ENCODE results near the gene GMDS. TPM values are rescaled to one million over a fixed set of nuclear protein-coding genes. Genes with fewer than 3 reads are reported as not detected.
A peak's percentile ranks its signal among the peaks of the same experiment; 100 is the strongest.

GMDS gene
- total RNA-seq, 1 experiment from 2014 or later: 5.4 TPM

DNA sequence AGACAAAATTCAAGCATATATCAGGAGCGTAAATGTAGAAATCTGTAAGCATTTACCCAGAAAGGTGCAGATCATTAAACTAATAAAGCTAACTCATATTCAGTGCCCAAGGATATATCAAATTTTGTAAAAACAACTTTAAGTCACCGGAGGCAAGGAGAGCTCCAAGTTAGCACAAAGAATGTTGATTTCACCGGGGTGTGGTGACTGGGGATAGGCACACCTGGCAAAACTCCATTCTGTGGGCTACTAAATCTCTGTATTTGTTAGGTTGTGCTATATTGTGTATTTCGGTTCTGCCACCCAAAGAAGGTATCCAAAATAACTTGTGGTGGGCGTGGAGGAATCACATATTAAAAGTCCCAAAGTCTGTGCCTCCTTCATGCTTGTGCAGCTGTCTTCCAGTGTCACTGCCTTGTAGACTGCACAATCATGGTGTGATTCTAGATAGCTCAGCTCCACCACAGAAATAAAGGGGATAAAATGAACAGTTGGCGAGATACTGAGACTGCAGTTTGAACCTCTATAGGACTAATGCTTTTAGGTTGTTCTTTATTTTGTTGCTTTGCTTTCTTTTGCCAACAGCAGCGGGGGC lies 111.6 kb downstream of the GMDS start:
- no peak for DNase-seq (ENCODE audit: low spot score)

DNA sequence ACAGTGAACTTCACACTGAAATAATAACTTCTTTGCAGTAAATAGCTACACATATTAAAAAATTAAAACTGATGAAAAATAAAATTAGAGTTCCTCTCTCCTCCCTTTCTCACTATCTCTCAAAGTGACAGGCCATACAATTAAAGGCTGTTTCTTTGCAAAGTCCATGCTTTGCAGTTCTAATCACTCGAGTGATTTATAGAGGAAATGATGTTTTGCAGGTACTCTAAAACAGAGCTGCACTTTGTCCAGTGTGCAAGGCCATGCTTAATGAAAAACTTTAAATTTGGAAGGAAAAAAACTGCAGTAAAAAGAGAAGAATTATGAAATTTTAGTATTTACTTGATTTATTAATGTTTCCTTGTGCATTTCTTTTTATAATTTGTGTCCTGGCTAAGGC lies 112.5 kb downstream of the GMDS start:
- DNase-seq (ENCODE audit: low spot score): no peak

DNA sequence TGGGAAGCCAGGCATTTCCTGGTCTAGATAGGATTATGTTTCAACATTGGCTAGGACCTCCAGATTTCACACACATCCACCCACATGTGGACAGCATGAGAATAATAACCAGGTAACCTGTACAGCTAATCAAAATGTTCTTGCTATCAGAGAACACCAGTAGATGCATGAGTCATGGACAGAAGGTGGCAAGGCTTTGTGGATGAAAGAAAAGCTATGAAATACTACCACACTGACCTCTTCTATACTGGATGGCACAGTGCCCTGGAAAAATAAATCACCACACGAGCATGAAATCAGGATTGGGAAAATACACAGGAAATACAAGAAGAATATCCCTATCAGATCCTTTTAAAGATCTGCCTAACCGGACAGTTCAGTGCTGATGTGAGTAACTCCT lies 113.0 kb downstream of the GMDS start:
- peak; percentile 46 for DNase-seq (ENCODE audit: low spot score)

DNA sequence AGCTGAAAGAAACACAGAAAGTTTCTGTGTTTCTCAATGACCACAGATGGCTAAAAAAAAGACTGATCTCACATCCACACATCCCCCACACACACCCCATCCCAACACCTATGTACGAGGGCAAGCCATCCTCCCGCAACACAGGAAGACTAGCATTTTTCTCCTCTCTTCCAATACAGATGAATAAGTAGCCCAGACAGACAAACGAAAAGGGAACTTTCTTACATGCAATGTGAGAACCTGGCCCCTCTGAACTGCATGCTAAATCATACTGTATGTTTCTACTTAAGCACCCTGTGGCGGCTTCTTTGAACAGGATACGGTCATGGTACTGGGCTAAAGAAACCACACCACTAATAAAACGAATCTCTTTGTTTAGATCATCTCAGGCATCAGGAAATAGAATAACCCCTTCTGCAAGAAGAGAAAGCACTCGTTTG lies 116.2 kb downstream of the GMDS start:
- DNase-seq (ENCODE audit: low spot score): no peak

DNA sequence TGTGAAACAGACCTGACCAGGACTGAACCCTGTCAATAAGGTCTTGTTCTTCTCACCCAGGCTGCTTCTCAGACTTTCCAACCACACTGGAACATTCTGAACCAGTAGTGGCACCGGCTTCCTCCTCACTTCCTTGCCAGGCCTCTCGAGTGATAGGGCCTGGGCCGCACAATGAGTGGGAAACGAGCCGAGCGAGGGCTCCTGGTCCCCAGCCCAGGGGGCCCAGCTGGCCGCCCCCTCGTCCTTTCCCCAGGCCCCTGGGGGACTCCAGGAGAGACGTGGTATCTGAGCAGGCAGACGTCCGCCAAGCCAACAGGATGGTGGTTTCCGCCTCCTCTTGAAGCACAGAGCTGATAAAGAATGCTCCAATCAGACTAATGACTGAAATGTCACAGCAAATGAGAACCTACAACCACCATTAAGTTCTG lies 117.9 kb downstream of the GMDS start:
- DNase-seq (ENCODE audit: low spot score): no peak

DNA sequence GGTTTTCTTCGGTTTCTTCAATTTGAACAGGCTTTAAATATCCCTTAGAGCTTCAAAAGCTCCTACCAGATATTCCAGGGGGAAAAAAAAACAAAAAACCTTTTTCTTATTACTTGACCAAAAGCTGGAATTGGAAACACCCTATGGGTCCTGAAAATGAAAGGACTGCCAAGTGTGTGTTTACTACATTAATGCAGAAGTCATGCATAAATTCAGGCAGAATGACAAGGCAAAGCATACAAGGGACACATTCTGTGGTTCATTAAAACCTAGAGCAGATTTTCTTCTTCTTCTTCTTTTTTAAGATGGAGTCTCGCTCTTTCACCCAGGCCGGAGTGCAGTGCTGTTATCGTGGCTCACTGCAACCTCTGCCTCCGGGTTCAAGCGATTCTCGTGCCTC lies 119.1 kb downstream of the GMDS start:
- no peak for DNase-seq (ENCODE audit: low spot score)

DNA sequence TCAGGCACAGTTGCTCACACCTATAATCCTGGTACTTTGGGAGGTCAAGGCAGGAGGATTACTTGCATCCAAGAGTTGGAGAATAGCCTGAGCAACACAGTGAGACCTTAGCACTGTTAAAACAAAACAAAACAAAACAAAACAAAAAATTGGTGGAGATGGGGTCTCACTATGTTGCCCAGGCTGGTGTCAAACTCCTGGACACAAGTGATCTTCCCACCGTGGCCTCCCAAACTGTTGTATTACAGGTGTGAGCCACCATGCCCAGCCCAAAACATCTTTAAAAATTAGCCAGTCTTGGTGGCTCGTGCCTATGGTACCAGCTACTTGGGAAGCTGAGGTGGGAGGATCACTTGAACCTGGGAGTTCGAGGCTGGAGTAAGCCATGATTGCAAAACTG lies 120.2 kb downstream of the GMDS start:
- DNase-seq (ENCODE audit: low spot score): no peak

DNA sequence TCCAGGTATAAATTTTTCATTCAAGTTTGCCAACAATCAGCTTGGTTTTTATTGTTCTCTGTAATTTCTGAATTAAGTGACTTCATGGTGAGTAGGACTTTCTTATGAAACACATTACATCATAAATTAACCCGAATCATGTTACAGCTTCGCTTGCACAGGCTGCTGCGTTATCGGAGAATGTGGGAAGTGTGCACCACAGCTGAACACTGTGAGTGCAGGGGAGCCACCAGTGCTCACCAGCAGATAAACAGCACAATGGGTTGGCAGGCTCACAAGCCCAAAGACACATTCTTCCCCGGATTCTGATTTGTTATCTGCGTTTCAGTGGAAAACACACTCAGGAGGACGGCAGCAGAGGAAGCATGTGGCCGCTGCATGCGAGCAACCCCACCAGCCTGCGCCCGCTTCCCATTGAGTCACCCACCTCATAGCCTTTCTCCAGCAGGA lies 121.1 kb downstream of the GMDS start:
- DNase-seq (ENCODE audit: low spot score): no peak

DNA sequence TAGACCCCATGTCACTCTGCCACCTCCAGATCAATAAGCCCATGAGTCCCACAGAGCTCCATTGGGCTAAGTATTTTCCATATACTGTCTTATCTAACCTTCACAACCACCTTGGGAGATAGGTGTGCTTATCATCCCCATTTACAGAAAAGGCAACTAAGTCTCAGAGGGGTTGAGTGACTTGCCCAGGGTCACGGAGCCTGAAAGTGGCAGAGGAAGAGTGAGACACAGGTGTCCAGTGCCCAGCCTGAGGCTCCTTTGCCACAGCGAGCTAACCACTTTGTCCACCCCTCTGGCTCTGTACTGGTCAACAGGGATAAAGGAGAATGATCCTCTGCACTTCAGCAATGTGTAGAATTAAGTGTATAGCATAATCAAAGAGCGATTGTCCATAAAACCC lies 124.5 kb downstream of the GMDS start:
- no peak for DNase-seq (ENCODE audit: low spot score)

DNA sequence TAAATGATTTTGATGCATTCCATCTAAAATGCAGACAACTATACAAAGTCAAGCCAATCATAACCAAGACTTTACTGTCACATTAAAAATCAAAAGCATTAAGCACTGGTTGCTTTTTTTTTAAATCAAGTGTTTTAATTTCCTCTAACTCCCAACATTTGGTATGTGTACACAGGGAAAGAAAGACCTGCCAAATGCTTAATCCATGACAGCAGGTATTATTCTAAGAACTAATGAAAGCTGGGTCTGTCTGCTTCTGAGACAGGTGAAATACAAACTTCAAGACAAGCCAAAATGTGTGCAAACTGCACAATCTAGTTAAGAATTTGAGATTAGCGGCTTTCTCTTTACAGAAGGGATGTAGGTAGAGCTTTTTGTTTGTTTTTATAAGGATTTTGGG lies 126.1 kb downstream of the GMDS start:
- no peak for DNase-seq (ENCODE audit: low spot score)

DNA sequence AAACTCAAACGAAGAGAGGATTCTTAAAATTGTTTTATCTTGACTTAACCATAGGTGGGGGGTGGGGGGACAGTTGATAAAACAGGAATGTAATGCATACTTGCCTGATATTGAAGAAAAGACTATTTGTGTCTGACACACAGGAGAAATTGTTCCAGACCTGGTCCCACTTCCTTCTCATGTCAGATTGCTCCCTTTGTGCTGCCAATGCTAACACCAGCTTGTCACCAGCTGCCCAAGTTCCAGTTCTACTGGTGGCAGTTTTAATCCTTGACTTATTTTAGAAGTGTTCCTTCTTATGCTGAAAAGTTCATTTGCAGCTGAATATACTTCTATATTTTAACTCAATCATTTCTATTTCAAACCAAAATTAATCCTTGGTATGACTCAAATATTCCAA lies 127.3 kb downstream of the GMDS start:
- DNase-seq (ENCODE audit: low spot score): no peak

DNA sequence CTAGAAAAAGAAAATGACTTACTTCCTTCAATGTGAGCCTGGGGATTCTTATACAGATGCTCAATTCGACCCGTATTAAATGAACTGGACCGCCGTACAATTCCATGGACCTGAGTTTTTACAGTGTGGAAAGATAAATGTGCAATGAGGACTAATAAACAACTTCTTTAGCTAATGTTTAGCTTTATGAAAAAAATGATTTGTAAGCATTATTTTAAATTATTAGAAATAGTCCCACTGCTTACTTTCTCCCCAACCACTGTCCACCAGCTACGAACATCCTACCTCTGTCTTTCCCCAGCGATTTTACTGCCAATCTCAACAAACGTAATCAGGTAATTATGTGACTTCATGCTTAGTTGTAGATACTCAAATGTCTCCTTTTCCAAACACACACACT lies 128.0 kb downstream of the GMDS start:
- DNase-seq (ENCODE audit: low spot score): no peak

DNA sequence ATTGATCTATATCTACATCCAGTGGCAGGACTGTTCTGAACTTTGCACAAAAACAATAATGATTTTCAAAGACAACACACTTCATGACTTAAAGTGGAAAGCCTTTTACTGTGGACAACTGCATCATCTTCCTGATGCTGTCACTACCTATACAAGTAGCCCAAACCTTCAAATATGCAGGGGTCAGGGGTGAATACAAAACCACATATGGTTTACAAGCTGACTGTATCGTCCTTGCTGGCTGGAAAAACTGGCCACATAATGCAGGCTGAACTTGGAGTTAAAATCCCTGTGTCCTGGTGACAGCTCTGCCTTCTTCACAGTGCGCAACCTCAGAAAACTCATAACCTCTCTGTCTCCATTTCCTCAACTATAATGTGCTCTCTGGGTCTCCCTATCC lies 128.9 kb downstream of the GMDS start:
- no peak for DNase-seq (ENCODE audit: low spot score)

DNA sequence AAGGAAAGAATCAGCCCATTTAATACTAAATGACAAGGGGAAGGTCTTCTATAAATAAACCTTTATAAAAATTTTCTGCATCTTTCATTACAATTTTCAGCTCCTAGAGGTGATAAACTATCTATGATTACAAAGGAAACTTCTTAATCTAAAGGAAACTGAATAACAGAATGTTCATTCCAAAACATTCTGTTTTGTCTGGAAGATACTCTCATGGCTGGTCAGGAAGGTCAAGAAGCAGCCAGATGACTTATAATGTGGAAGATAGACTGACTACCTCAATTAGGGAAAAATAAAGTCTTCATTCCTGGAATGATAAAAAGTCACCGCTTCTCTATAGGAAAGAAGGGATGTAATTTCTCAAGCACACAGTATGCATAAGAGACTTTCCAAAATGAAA lies 131.3 kb downstream of the GMDS start:
- DNase-seq (ENCODE audit: low spot score): no peak

DNA sequence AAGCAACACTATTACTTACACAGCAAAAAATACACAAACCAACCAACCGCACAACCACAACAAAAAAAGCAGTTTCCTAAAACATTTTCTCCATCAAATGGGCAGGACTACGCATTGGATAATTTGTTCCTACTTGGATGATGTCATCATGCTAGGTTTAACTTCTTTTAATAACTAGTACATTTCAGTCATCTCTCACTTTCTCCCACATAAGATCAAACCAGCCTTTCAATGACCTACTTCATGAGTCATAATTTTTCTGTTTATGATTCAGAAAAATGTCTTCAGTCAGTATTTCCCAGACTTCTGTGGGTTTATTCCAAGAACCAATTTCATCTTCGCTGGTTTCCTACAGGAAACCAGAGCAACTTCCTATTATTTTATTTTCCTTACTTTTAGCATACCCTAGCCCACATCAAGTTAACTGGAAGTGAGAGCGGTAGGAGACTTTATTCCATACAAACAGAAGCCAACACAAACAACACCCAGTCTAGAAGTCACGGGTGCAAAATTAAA lies 134.2 kb downstream of the GMDS start:
- peak; percentile 8 for DNase-seq (ENCODE audit: low spot score)

DNA sequence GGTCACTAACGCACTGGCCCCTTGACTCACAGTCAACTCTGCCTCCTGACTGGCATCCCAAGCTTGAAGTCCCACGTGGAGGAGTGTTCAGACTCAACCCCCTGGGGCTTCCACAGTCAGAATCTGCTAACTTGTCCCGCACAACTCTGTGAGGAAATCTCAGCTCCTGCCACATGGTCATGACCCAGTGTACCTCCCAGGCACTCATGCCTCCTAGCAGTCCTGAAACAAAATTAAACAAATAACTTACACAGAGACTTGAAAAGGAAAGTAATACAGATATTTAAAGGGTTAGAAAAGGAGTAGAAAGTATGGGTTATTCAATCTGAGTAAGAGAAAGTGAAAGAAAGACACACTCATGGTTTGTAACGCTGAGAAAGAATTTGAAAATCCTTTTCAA lies 134.9 kb downstream of the GMDS start:
- DNase-seq (ENCODE audit: low spot score): no peak

DNA sequence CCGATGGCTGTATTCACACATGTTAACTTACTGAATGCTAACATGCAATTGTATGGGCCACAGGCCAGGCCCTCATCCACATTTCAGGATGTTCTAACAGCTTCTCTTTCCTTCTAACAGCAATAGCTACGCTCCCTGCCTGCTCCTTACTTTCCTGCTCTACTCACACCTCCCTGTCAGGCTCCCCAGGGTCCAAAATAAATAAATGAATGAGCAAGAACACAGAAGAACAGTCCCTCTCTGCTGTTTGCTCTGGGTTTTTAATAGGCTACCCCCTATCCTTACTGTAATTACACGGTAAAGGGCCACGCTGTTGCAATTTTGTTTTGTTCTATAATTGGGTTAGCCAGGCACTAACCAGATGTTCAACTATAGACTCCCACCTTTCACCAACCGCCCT lies 135.6 kb downstream of the GMDS start:
- DNase-seq (ENCODE audit: low spot score): no peak

DNA sequence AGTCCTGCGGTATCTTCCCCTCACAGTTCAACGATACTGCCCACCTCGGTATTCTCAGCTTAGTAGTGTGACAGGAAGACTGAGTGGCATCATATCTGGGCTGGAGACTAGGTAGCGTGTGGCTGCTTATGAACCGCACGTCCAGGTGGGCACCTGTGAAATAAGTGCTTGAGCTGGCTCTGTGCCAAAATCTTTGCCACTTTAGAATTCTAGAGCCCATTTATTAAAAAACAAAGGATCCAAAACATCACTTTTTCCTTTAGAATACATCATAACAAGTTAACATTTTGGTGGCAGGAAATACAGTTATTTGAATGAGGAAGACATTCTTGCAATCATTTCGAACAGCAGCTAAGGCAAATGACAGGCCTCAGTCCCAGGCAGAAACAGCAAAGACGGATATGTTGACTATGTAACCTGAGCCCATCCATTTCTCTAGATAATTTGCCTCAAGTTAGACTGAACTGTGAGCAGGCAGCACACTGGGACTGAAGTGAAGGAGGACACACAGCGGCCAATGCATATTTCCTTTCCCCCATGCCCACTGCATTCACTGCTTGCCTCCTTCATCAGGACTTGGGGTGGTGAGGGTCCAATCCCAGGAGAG lies 136.6 kb downstream of the GMDS start:
- no peak for DNase-seq (ENCODE audit: low spot score)

DNA sequence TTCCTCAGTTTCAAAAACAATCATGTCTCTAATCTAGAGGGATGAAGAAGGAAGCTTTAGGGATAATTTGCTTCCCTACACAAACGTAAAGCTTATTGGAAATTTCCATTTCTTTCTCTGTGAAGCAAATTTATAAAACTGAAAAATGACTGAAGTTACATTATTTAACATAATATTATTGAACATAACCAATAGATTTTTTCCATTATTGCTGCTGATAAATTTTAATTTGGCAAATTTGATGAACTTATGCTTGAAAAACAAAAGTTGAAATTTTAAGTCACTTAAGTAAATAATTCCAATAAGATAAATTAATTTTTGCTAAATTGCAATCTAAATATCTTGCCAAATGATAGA lies 140.9 kb downstream of the GMDS start:
- DNase-seq (ENCODE audit: low spot score): no peak

DNA sequence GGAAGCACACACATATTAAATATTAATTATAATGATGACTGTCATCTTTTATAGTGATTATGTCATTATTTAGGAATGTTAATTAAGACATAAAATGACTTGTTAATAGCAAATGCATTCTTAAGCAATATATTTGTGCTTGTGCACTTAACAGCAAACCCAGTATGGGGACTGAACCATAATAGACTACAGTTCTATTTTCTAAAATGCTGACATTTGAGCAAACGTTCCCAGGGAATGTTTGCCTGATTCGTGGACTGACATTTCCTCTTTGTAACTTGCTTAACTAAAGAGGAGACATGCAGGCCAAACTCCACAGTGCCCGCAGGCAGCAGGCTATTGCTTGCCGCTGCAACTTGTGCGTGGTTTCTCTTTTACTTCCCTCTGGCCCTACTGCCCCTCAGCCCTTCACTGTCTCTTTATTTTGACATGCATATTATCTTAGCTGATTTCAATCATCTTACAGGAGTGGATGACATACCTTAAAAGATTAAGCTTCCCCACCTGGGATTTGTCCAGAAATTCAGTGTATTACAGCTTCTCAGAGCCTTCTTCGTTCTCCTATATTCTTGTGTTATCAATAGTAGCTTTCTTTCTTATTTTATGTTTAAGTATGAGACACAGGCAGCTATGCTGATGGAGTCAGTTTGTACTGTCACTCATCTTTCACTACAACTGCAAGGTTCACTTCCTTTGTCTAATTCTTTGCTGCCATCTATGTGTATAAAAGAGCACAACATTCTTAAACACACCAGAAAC lies 141.5 kb downstream of the GMDS start:
- peak; percentile 63 for DNase-seq (ENCODE audit: low spot score)

DNA sequence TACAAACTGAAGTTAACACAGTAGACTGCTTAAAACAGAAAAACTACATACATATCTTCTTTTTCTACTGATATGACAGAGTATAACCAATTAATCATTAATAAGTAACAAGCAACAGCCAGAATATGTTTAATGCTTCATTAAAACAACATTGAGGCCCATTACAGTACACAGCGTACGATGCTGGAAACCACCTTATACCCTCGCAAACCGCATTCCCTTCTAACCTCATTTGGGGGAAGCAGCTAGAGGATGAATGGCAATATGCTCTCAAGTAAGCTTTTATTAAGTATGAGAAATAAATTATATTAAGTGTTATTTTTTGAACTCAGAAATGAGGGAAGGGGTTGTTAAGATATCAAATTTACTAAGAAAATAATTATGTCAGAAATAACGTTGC lies 142.4 kb downstream of the GMDS start:
- DNase-seq (ENCODE audit: low spot score): no peak

DNA sequence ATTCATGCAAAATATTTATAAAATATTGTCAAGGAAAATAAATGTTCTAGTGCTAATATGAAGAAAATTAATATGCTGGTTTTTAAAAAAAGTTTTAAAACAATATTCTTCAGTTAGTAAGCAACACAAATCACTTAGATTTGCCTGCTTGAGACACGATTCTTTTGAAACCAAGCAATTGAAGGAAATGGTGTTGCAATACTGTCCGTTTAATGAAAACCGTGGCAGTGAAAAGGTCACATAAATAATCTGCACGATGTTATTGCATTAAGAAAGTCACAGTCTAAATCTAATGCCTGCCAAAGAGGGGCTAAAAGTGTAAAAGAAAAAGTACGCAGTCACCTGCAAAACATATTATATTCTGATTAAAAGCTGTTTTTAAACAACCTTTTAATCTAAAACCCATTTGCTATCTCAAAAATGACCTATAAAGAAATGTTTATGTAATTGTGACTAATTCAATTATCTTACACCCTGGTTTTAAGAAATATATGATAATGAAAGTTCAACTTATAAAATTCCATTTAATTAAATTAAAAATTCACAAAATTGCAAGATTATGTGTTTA lies 143.0 kb downstream of the GMDS start:
- DNase-seq (ENCODE audit: low spot score): no peak

DNA sequence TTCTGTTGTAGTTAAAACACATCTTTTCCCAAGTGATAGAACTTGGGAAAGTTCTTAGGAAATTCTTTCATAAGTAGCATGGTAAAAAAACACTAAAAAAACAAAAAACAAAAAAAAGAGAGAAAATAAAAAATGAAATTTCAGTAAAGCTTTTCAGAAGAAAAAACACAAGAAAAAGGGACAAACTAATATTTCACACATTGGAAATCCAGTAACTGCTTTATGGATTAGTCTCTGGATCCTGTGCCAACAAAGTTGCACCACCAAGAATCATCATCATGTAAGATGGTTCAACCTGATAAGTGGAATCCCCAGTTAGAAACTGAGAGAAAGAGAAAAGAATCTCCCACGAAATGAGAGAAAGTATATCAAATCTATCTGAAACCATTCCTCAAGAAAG lies 144.2 kb downstream of the GMDS start:
- DNase-seq (ENCODE audit: low spot score): no peak
